IMR-90 (cell line): ENCODE data around the gene TNFRSF13B. TPM values are rescaled to one million over a fixed set of nuclear protein-coding genes. Genes with fewer than 3 reads are reported as not detected.

ENCODE experiments used
- ATAC-seq: fragments of 200-7000 bp; cut with Tn5 transposase; 2 replicates; pipeline ENCODE4 v1.9.1; 2020; ENCODE audit warnings: low read depth, mild to moderate bottlenecking, moderate library complexity
- BruUV-seq: library from RNA; stranded (reverse); fragments of 400-500 nt; replicated peaks from 2 replicates; lab custom pipeline; 2021; lab: Mats Ljungman, UMichigan
- CTCF ChIA-PET: fragments of 300-600 bp; formaldehyde crosslinking; extraction: SDS; loops from one replicate; lab custom pipeline; 2021; ENCODE audit warnings: antibody characterized with exemption; lab: Yijun Ruan, JAX
- POLR2A ChIA-PET: fragments of 300-600 bp; sonication (Branson Sonifier 250); formaldehyde crosslinking; loops from one replicate; lab custom pipeline; 2022; ENCODE audit warnings: antibody characterized with exemption; ENCODE audit not compliant: unreplicated experiment; lab: Charles Lee
- DNase-seq: peaks from one replicate; pipeline ENCODE4 v3.0.0; 2013
- H2AFZ ChIP-seq: replicated peaks from 2 replicates; pipeline ENCODE3; 2013; ENCODE audit warnings: low read length, mild to moderate bottlenecking; ENCODE audit not compliant: poor library complexity
- H2AK5ac ChIP-seq: 2 replicates; pipeline ENCODE4 v1.6.1; 2013; ENCODE audit warnings: low read depth, low read length, inconsistent platforms
- H2AK9ac ChIP-seq: replicated peaks from 2 replicates; pipeline ENCODE3; 2013; ENCODE audit warnings: mild to moderate bottlenecking, low read depth, low read length, moderate library complexity; ENCODE audit not compliant: poor library complexity
- H2BK120ac ChIP-seq: 2 replicates; pipeline ENCODE4 v1.6.1; 2013; ENCODE audit warnings: low read depth, low read length, inconsistent platforms
- H2BK15ac ChIP-seq: 3 replicates; pipeline ENCODE4 v1.6.1; 2013; ENCODE audit warnings: low read depth, low read length, inconsistent platforms
- H2BK20ac ChIP-seq: 2 replicates; pipeline ENCODE4 v1.6.1; 2013; ENCODE audit warnings: low read depth, mild to moderate bottlenecking, inconsistent platforms, low read length, moderate library complexity
- H2BK5ac ChIP-seq: 2 replicates; pipeline ENCODE4 v1.6.1; 2013; ENCODE audit warnings: mild to moderate bottlenecking, low read depth, low read length, inconsistent platforms; ENCODE audit not compliant: poor library complexity, severe bottlenecking
- H3K14ac ChIP-seq: replicated peaks from 2 replicates; pipeline ENCODE4 v1.6.1; 2013; ENCODE audit warnings: low read depth, low read length, inconsistent platforms
- H3K18ac ChIP-seq: 2 replicates; pipeline ENCODE4 v1.6.1; 2013; ENCODE audit warnings: low read depth, low read length, control low read depth
- H3K23ac ChIP-seq: 2 replicates; pipeline ENCODE4 v1.6.1; 2013; ENCODE audit warnings: low read depth, low read length, inconsistent platforms
- H3K27ac ChIP-seq: 2 replicates; pipeline ENCODE4 v1.5.1; 2013; ENCODE audit warnings: mild to moderate bottlenecking, control low read depth, low read length; ENCODE audit not compliant: insufficient read depth
- H3K27me3 ChIP-seq: 2 replicates; pipeline ENCODE4 v1.6.1; 2013; ENCODE audit warnings: low read length; ENCODE audit not compliant: control insufficient read depth, insufficient read depth
- H3K36me3 ChIP-seq: 2 replicates; pipeline ENCODE4 v1.6.1; 2013; ENCODE audit warnings: low read length, mixed read lengths; ENCODE audit not compliant: control insufficient read depth, insufficient read depth
- H3K4ac ChIP-seq: 2 replicates; pipeline ENCODE4 v1.6.1; 2013; ENCODE audit warnings: low read depth, low read length, inconsistent platforms
- H3K4me1 ChIP-seq: 2 replicates; pipeline ENCODE4 v1.6.1; 2013; ENCODE audit warnings: low read length, mixed read lengths; ENCODE audit not compliant: control insufficient read depth, insufficient read depth
- H3K4me2 ChIP-seq: 2 replicates; pipeline ENCODE4 v1.6.1; 2013; ENCODE audit warnings: low read depth, mild to moderate bottlenecking, control low read depth, low read length, moderate library complexity
- H3K4me3 ChIP-seq: 2 replicates; pipeline ENCODE4 v1.5.1; 2013; ENCODE audit warnings: low read depth, mild to moderate bottlenecking, control low read depth, low read length, moderate library complexity; ENCODE audit not compliant: insufficient read depth
- H3K56ac ChIP-seq: 2 replicates; pipeline ENCODE4 v1.6.1; 2013; ENCODE audit warnings: low read length, inconsistent platforms; ENCODE audit not compliant: insufficient read depth; ENCODE audit errors: extremely low read depth
- H3K79me1 ChIP-seq, 2 experiments: 2 replicates each; pipeline ENCODE4 v1.6.1; 2013; ENCODE audit warnings: low read length in 2 of 2, inconsistent platforms in 1 of 2, low read depth in 1 of 2
- H3K9ac ChIP-seq: 2 replicates; pipeline ENCODE4 v1.6.1; 2013; ENCODE audit warnings: low read depth, low read length, control low read depth
- H3K9me1 ChIP-seq: 2 replicates; pipeline ENCODE4 v1.6.1; 2013; ENCODE audit warnings: low read length, inconsistent platforms; ENCODE audit not compliant: insufficient read depth
- H3K9me3 ChIP-seq: 2 replicates; pipeline ENCODE4 v1.6.1; 2013; ENCODE audit warnings: low read length; ENCODE audit not compliant: control insufficient read depth, insufficient read depth
- H4K20me1 ChIP-seq: 2 replicates; pipeline ENCODE4 v1.6.1; 2013; ENCODE audit warnings: low read length, inconsistent platforms; ENCODE audit not compliant: insufficient read depth
- H4K5ac ChIP-seq: 2 replicates; pipeline ENCODE4 v1.6.1; 2013; ENCODE audit warnings: mild to moderate bottlenecking, low read depth, low read length, control low read depth
- H4K8ac ChIP-seq, 2 experiments: 2 replicates each; pipeline ENCODE4 v1.6.1; 2013; ENCODE audit warnings: low read depth in 2 of 2, low read length in 2 of 2, control low read depth in 1 of 2, inconsistent platforms in 1 of 2
- H4K91ac ChIP-seq: 2 replicates; pipeline ENCODE4 v1.6.1; 2013; ENCODE audit warnings: low read depth, low read length, inconsistent platforms; ENCODE audit not compliant: insufficient read depth
- BHLHE40 ChIP-seq: fragments of 150-350 bp; IDR thresholded peaks from 2 replicates; pipeline ENCODE4 v1.6.1; 2016; ENCODE audit warnings: mild to moderate bottlenecking, low read depth, low read length
- CEBPB ChIP-seq: IDR thresholded peaks from 2 replicates; pipeline ENCODE4 v1.6.1; 2012; ENCODE audit warnings: low read depth, low read length, improper control_type of control experiment
- CHD1 ChIP-seq: IDR thresholded peaks from 2 replicates; pipeline ENCODE4 v1.6.1; 2012; ENCODE audit warnings: low read depth, low read length, improper control_type of control experiment
- CTCF ChIP-seq: conservative IDR thresholded peaks from 2 replicates; pipeline ENCODE4 v1.5.1; 2012; ENCODE audit warnings: mild to moderate bottlenecking, low read depth, low read length, improper control_type of control experiment
- ELK1 ChIP-seq: fragments of 150-350 bp; IDR thresholded peaks from 2 replicates; pipeline ENCODE4 v1.6.1; 2016; ENCODE audit warnings: low read depth, mild to moderate bottlenecking, low read length, moderate library complexity, borderline replicate concordance
- MAFK ChIP-seq: IDR thresholded peaks from 2 replicates; pipeline ENCODE4 v1.6.1; 2012; ENCODE audit warnings: low read depth, low read length, improper control_type of control experiment
- MAZ ChIP-seq: IDR thresholded peaks from 2 replicates; pipeline ENCODE4 v1.6.1; 2012; ENCODE audit warnings: low read depth, mild to moderate bottlenecking, low read length, improper control_type of control experiment, moderate library complexity, borderline replicate concordance
- MXI1 ChIP-seq: IDR thresholded peaks from 2 replicates; pipeline ENCODE4 v1.6.1; 2012; ENCODE audit warnings: low read depth, mild to moderate bottlenecking, low read length, moderate library complexity, borderline replicate concordance
- NFE2L2 ChIP-seq: fragments of 150-350 bp; IDR thresholded peaks from 2 replicates; pipeline ENCODE4 v1.6.1; 2016; ENCODE audit warnings: low read depth, mild to moderate bottlenecking, low read length
- POLR2A ChIP-seq: IDR thresholded peaks from 2 replicates; pipeline ENCODE4 v1.6.1; 2012; ENCODE audit warnings: mild to moderate bottlenecking, low read depth, low read length
- RAD21 ChIP-seq: IDR thresholded peaks from 2 replicates; pipeline ENCODE4 v1.6.1; 2012; ENCODE audit warnings: low read length, improper control_type of control experiment
- RCOR1 ChIP-seq: IDR thresholded peaks from 2 replicates; pipeline ENCODE4 v1.6.1; 2012; ENCODE audit warnings: mild to moderate bottlenecking, low read length, improper control_type of control experiment; ENCODE audit not compliant: insufficient replicate concordance
- RFX5 ChIP-seq: IDR thresholded peaks from 2 replicates; pipeline ENCODE4 v1.8.0; 2012; ENCODE audit warnings: low read depth, mild to moderate bottlenecking, low read length, moderate library complexity
- SMC3 ChIP-seq: fragments of 150-350 bp; IDR thresholded peaks from 2 replicates; pipeline ENCODE4 v1.6.1; 2016; ENCODE audit warnings: low read depth, mild to moderate bottlenecking, antibody characterized with exemption, low read length, moderate library complexity
- WGBS, 2 experiments: methylation state at CpG; one replicate each; pipeline versions ENCODE4 v1.1.5 to v1.1.7; 2013; ENCODE audit warnings: missing lambda C conversion rate in 2 of 2; ENCODE audit not compliant: insufficient read length in 1 of 2; ENCODE audit errors: extremely low coverage in 2 of 2; 5-methylcytosine and 5-hydroxymethylcytosine counted together
- dilution Hi-C: fragments of 300-500 bp; cut with HindIII; formaldehyde crosslinking; loops from one replicate; pipeline ENCODE4 v1.14.3; 2018; ENCODE audit warnings: low sequenced_read_pairs; ENCODE audit not compliant: unreplicated experiment
- in situ Hi-C: fragments of 300-500 bp; cut with MboI; formaldehyde crosslinking; loops from 3 replicates; pipeline ENCODE4 v1.14.3; 2019; ENCODE audit warnings: low sequenced_read_pairs, inconsistent platforms, mixed read lengths
- intact Hi-C: fragments of 100-400 bp; cut with micrococcal nuclease; formaldehyde crosslinking; loops from 2 replicates; pipeline ENCODE4 v1.10.0; 2022
- polyA plus RNA-seq, 3 experiments: library from polyadenylated mRNA; depleted of rRNA; stranded (reverse); fragments of >200 nt; gene quantifications; 2 replicates each; pipeline ENCODE4 v1.2.3, GENCODE V29; 2012; ENCODE audit warnings: low replicate concordance in 1 of 3
- total RNA-seq: library from RNA; depleted of rRNA; stranded (reverse); fragments of >200 nt; gene quantifications from 2 replicates; pipeline ENCODE4 v1.2.3, GENCODE V29; 2012

Gene TNFRSF13B
- total and polyA plus RNA-seq, 2 of the 4 experiments (the other 2 are of a cell fraction): not detected

- TF ChIP-seq SMC3: no peak
Observed at GRCh38 chr17:16975744-16976625, 4.1 kb upstream of the TNFRSF13B start (continued).

GRCh38 chr17:16975277-16975651 is 3.3 kb upstream of the TNFRSF13B start:
- no peak overlapping the region for H4K91ac ChIP-seq
- WGBS, 2 experiments: no CpG with 5 or more reads among the region's 2 CpGs
- intact Hi-C loops (no loop called here), dilution Hi-C loops (no loop called here), in situ Hi-C loops (no loop called here)
- DNase-seq (no peak), ATAC-seq (no peak)
- no peak overlapping the region for H3K27ac ChIP-seq
- H4K20me1 ChIP-seq: no peaks in the 10 kb centered on the region
- CTCF ChIA-PET: interaction anchor here (0.6 kb wide), 1 partner anchor 792 kb away, joined by 3 read pairs; no protein-coding TSS in a partner anchor
- H3K4me1 ChIP-seq: peaks cover 4% of the 10 kb centered on the region
- no peak overlapping the region for H2BK15ac ChIP-seq
- H3K36me3 ChIP-seq: no peaks in the 10 kb centered on the region
- no peak overlapping the region for H2BK20ac ChIP-seq
- H3K4me3 ChIP-seq: no peak overlapping the region
- H2BK5ac ChIP-seq: no peak overlapping the region
- H4K5ac ChIP-seq: no peak overlapping the region
- H2AFZ ChIP-seq: no peak overlapping the region
- H3K4me2 ChIP-seq: no peak overlapping the region
- no peak overlapping the region for H2AK5ac ChIP-seq
- POLR2A ChIA-PET: interaction anchor here (0.6 kb wide), 1 partner anchor 16 kb away, joined by 3 read pairs; no protein-coding TSS in a partner anchor
- no peak overlapping the region for H2BK120ac ChIP-seq
- H3K56ac ChIP-seq: no peak overlapping the region
- H3K9ac ChIP-seq: no peak overlapping the region
- no peak overlapping the region for H3K4ac ChIP-seq
- H3K9me3 ChIP-seq: no peaks in the 10 kb centered on the region
- H2AK9ac ChIP-seq: no peak overlapping the region
- H3K27me3 ChIP-seq: peaks cover 13% of the 10 kb centered on the region
- no peaks in the 10 kb centered on the region for H3K79me1 ChIP-seq
- no TSS peak for BruUV-seq
- peaks cover 3% of the 10 kb centered on the region; the same call in 1 of the 2 replicates for H3K9me1 ChIP-seq
- H3K23ac ChIP-seq: no peak overlapping the region
- H4K8ac ChIP-seq: no peak overlapping the region
- H3K18ac ChIP-seq: no peak overlapping the region
- H3K14ac ChIP-seq: no peak overlapping the region
- TF ChIP-seq MXI1 (no peak), CHD1 (no peak), MAZ (no peak), POLR2A (no peak), BHLHE40 (no peak), CEBPB (no peak), RCOR1 (no peak), RAD21 (no peak), RFX5 (no peak), NFE2L2 (no peak), MAFK (no peak), SMC3 (no peak), CTCF (no peak), ELK1 (no peak)
